ENCODE measurements around the gene SIDT2. TPM values are rescaled to one million over a fixed set of nuclear protein-coding genes. Genes with fewer than 3 reads are reported as not detected.
A peak's percentile ranks its signal among the peaks of the same experiment; 100 is the strongest.

Gene SIDT2
- total RNA-seq, 1 donor from 2014 or later: 190 TPM

GRCh38 chr11:117187799-117188481 lies 9.4 kb downstream of the SIDT2 start:
- DNase-seq (peak; percentile 45), ATAC-seq (no peak)
- Histone ChIP-seq H3K9me3 (no peaks in the 10 kb centered on the region), H3K36me3 (peaks cover 78% of the 10 kb centered on the region), H3K4me1 (peaks cover 16% of the 10 kb centered on the region), H3K27me3 (ENCODE audit: low read depth) (no peaks in the 10 kb centered on the region), H3K4me3 (peak overlapping the region; percentile 6), H3K27ac (peak overlapping the region; percentile 64)
- no peak for TF ChIP-seq CTCF (IDR thresholded peaks at IDR 0.05)
- intact Hi-C loops (cut with DNase I): no loop called here

- Histone ChIP-seq H3K27me3 (ENCODE audit: low read depth) (no peaks in the 10 kb centered on the region), H3K27ac (peak overlapping the region; percentile 64), H3K4me1 (peaks cover 16% of the 10 kb centered on the region), H3K4me3 (no peak overlapping the region), H3K36me3 (peaks cover 80% of the 10 kb centered on the region), H3K9me3 (no peaks in the 10 kb centered on the region)
- no peak for TF ChIP-seq CTCF (IDR thresholded peaks at IDR 0.05)
- intact Hi-C loops (cut with DNase I): no loop called here
- DNase-seq (peak; percentile 83), ATAC-seq (peak; percentile 47 to 52)
Observed at GRCh38 chr11:117188620-117189081, 10.1 kb downstream of the SIDT2 start.

DNA sequence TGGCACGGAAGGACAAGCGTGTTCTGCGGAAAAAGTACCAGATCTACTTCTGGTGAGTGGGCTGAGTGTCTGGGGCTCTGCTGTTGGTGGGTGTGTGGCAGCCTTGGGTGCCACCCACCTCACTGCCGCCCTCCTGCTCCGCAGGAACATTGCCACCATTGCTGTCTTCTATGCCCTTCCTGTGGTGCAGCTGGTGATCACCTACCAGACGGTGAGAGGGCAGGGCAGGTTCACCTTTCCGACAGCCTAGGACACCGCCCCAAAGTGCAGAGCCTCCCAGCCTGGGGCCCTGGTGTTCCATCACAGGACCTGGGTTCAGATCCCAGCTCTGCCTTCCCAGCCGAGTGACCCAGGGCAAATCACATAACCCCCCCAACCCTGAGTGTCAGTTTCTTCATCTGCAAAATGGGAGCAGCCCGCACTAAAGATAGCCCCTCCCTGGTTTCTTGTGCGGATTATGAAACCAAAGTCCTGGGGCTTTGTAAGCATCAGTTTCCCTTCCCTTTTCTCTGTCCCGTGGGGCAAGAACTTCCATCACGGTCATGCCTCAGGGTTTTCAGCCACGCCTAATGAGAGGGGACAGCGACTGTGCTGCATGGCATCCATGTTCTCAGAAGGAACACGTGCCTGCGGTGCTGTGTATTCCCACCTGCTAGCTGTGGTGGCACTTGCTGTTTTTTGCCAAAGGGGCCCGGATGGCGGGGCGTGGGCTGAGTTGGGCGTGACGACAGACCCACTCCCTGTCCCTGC lies 10.8 kb downstream of the SIDT2 start:
- no peak for TF ChIP-seq CTCF (IDR thresholded peaks at IDR 0.05)
- H3K36me3 ChIP-seq: peaks cover 80% of the 10 kb centered on the region
- no peaks in the 10 kb centered on the region for H3K9me3 ChIP-seq
- intact Hi-C loops (cut with DNase I): no loop called here
- H3K27me3 ChIP-seq (ENCODE audit: low read depth): no peaks in the 10 kb centered on the region
- DNase-seq (peak; percentile 80), ATAC-seq (peak; percentile 62 to 71)
- peaks cover 16% of the 10 kb centered on the region for H3K4me1 ChIP-seq
- no peak overlapping the region for H3K4me3 ChIP-seq
- peak overlapping the region; percentile 64 for H3K27ac ChIP-seq

DNA sequence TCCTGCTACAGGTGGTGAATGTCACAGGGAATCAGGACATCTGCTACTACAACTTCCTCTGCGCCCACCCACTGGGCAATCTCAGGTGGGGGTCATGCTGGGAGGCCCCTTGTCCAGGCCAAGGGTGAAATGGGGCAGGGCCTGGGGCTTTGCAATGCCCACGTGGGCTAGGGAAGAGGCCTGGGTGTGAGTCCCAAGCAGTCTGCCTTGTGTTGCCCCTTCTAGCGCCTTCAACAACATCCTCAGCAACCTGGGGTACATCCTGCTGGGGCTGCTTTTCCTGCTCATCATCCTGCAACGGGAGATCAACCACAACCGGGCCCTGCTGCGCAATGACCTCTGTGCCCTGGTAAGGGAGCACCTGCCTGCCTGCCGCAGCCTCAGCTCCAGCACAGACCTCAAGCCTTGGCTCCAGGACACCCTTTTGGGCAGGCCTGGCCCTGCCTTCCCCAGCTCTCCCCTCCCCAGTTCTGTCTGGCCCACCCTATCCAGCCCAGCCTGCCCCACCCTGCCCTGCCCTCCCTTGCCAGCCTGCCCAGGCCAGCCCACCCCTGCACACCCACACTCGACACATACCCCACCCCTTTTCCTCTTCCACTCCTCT lies 11.5 kb downstream of the SIDT2 start:
- no peak for TF ChIP-seq CTCF (IDR thresholded peaks at IDR 0.05)
- Histone ChIP-seq H3K4me3 (no peak overlapping the region), H3K27me3 (ENCODE audit: low read depth) (no peaks in the 10 kb centered on the region), H3K9me3 (no peaks in the 10 kb centered on the region), H3K4me1 (peaks cover 16% of the 10 kb centered on the region), H3K27ac (peak overlapping the region; percentile 56), H3K36me3 (peaks cover 81% of the 10 kb centered on the region)
- no peak for ATAC-seq
- intact Hi-C loops (cut with DNase I): no loop called here
- peak; percentile 32 for DNase-seq

DNA sequence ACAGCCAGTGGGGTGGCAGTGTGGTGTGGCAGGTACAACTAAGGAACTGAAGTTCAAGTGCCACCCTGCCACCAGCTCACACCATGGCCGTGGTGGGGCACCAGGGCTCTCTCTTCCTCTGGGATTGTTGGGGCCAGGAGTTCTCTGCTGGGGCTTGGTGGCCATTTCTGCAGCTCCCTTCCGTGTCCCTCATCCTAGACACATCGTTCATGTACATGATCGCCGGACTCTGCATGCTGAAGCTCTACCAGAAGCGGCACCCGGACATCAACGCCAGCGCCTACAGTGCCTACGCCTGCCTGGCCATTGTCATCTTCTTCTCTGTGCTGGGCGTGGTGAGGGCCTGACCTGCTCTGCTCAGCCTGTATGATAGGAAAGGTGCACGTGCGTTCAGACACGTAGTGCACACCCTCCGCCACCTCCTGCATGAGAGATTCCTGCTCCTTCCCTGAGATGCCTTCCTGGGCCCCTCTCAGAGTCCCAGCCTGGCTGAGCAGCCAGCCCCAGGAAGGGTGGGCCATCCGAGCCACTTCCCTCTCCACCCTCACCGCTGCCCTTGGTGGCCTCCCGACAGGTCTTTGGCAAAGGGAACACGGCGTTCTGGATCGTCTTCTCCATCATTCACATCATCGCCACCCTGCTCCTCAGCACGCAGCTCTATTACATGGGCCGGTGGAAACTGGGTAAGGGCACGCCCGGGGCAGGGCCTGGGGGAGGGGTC lies 13.3 kb downstream of the SIDT2 start:
- DNase-seq (peak; percentile 43), ATAC-seq (no peak)
- TF ChIP-seq CTCF (IDR thresholded peaks at IDR 0.05): no peak
- H3K27me3 ChIP-seq (ENCODE audit: low read depth): no peaks in the 10 kb centered on the region
- H3K9me3 ChIP-seq: no peaks in the 10 kb centered on the region
- H3K4me1 ChIP-seq: peaks cover 5% of the 10 kb centered on the region
- H3K36me3 ChIP-seq: peaks cover 92% of the 10 kb centered on the region
- H3K4me3 ChIP-seq: no peak overlapping the region
- intact Hi-C loops (cut with DNase I): no loop called here
- no peak overlapping the region for H3K27ac ChIP-seq
